K562 (cell line): ENCODE data around the gene KLHL12. TPM values are rescaled to one million over a fixed set of nuclear protein-coding genes. Genes with fewer than 3 reads are reported as not detected.

Source experiments
- BRD4 ChIP-seq: fragments of 200-600 bp; sonication (generic); IDR thresholded peaks from 2 replicates; pipeline ENCODE4 v1.6.1; 2017; ENCODE audit warnings: inconsistent platforms
- BRD9 ChIP-seq: fragments of 450-650 bp; IDR thresholded peaks from 2 replicates; pipeline ENCODE4 v1.6.1; 2018; ENCODE audit warnings: low read depth; ENCODE audit not compliant: partially characterized antibody
- CBX1 ChIP-seq: sonication (generic); IDR thresholded peaks from 2 replicates; pipeline ENCODE4 v1.6.1; 2016; ENCODE audit warnings: antibody characterized with exemption, low read depth, mild to moderate bottlenecking
- FIP1L1 ChIP-seq: fragments of 200-400 bp; formaldehyde crosslinking; IDR thresholded peaks from 2 replicates; pipeline ENCODE4 v1.6.1; 2018; ENCODE audit warnings: mild to moderate bottlenecking, low read depth, low read length; ENCODE audit not compliant: poor library complexity, severe bottlenecking
- FOXA3 ChIP-seq, 2 experiments: fragments of 450-650 bp in 1 of 2; sonication (generic) in 1 of 2; formaldehyde crosslinking; IDR thresholded peaks in 1 of 2; conservative IDR thresholded peaks in 1 of 2; 2 replicates each; pipeline versions ENCODE4 v1.4.0 to v1.8.0; 2020 to 2022; ENCODE audit warnings: mild to moderate bottlenecking in 2 of 2, missing genetic modification reagents in 1 of 2
- GABPB2 ChIP-seq: fragments of 250-450 bp; sonication (Bioruptor Pico); conservative IDR thresholded peaks from 2 replicates; pipeline ENCODE4 v1.5.1; 2021; ENCODE audit warnings: mild to moderate bottlenecking
- HDAC8 ChIP-seq: fragments of 450-650 bp; IDR thresholded peaks from 2 replicates; pipeline ENCODE4 v1.6.1; 2016; ENCODE audit warnings: mild to moderate bottlenecking, missing genetic modification characterization, moderate library complexity, missing compliant biosample characterization
- MED1 ChIP-seq: sonication (generic); formaldehyde crosslinking; IDR thresholded peaks from 2 replicates; pipeline ENCODE4 v1.8.1; 2023; ENCODE audit warnings: missing genetic modification reagents, borderline replicate concordance
- MEF2A ChIP-seq: IDR thresholded peaks from 2 replicates; pipeline ENCODE4 v1.6.1; 2011; ENCODE audit warnings: low read depth, mild to moderate bottlenecking, low read length, moderate library complexity; ENCODE audit not compliant: control insufficient read depth
- MXI1 ChIP-seq: IDR thresholded peaks from 2 replicates; pipeline ENCODE4 v1.6.1; 2011; ENCODE audit warnings: low read depth, mild to moderate bottlenecking, improper control_type of control experiment, low read length
- NR2C2 ChIP-seq, 2 experiments: fragments of 200-800 bp in 1 of 2; sonication (Bioruptor generic) in 1 of 2; sonication (generic) in 1 of 2; formaldehyde crosslinking in 1 of 2; IDR thresholded peaks; 2 replicates each; pipeline versions ENCODE4 v1.6.1 to v1.8.0; 2016 to 2022; ENCODE audit warnings: mild to moderate bottlenecking in 1 of 2, missing compliant biosample characterization in 1 of 2, missing genetic modification characterization in 1 of 2, missing genetic modification reagents in 1 of 2
- NRF1 ChIP-seq, 2 experiments: fragments of 450-650 bp; IDR thresholded peaks in 1 of 2; conservative IDR thresholded peaks in 1 of 2; 2 replicates each; pipeline ENCODE4 v1.6.1; 2014; ENCODE audit warnings: mild to moderate bottlenecking in 2 of 2
- POLR2H ChIP-seq: IDR thresholded peaks from 2 replicates; pipeline ENCODE4 v1.6.1; 2016; ENCODE audit warnings: missing genetic modification characterization, low read depth, mild to moderate bottlenecking, control low read depth, missing compliant biosample characterization, moderate library complexity
- TCF7 ChIP-seq: sonication (generic); IDR thresholded peaks from 2 replicates; pipeline ENCODE4 v1.6.1; 2016; ENCODE audit warnings: antibody characterized with exemption, borderline replicate concordance
- ZC3H4 ChIP-seq: sonication (generic); formaldehyde crosslinking; IDR thresholded peaks from 2 replicates; pipeline ENCODE4 v1.9.0; 2021; ENCODE audit warnings: missing genetic modification reagents, borderline replicate concordance
- ZNF12 ChIP-seq: sonication (generic); formaldehyde crosslinking; IDR thresholded peaks from 2 replicates; pipeline ENCODE4 v1.4.0; 2020; ENCODE audit warnings: mild to moderate bottlenecking, missing genetic modification reagents
- ZNF197 ChIP-seq: fragments of 200-800 bp; sonication (Bioruptor generic); IDR thresholded peaks from 2 replicates; pipeline ENCODE4 v1.6.1; 2016; ENCODE audit warnings: low read depth, missing genetic modification characterization, missing compliant biosample characterization
- ZNF324 ChIP-seq: fragments of 250-450 bp; sonication (Bioruptor Pico); IDR thresholded peaks from 2 replicates; pipeline ENCODE4 v1.4.0; 2020; ENCODE audit warnings: mild to moderate bottlenecking
- ZNF699 ChIP-seq: fragments of 250-450 bp; sonication (Bioruptor Pico); IDR thresholded peaks from 2 replicates; pipeline ENCODE4 v1.8.0; 2021; ENCODE audit warnings: mild to moderate bottlenecking, moderate library complexity; ENCODE audit not compliant: insufficient replicate concordance
- polyA plus RNA-seq, 8 experiments: library from polyadenylated mRNA; depleted of rRNA in 4 of 8; stranded (reverse) in 5 of 8; unstranded in 3 of 8; fragments of >200 nt; fragmentation: Nextera tagmentation in 2 of 8; fragmentation: Illumina TruSeq in 1 of 8; extraction: Ambion mirVana in 2 of 8; extraction: Trizol in 1 of 8; gene quantifications; 2 replicates each; pipeline versions ENCODE4 v1.2.1 to v1.2.3, GENCODE V29; 2011 to 2014; ENCODE audit warnings: inconsistent platforms in 1 of 8, missing spikeins in 1 of 8
- total RNA-seq, 7 experiments: library from RNA; depleted of rRNA in 6 of 7; stranded (reverse); fragments of >200 nt in 6 of 7; fragmentation: Illumina TruSeq in 2 of 7; extraction: Trizol in 2 of 7; gene quantifications; 2 replicates each; pipeline versions ENCODE4 v1.2.1 to v1.2.3, GENCODE V29; 2011 to 2021; ENCODE audit warnings: low replicate concordance in 1 of 7
- TF ChIP-seq, protein P1 (sequence below): sonication (generic); formaldehyde crosslinking; IDR thresholded peaks from 2 replicates; pipeline ENCODE4 v1.8.1; 2023; ENCODE audit warnings: mild to moderate bottlenecking, missing genetic modification reagents, moderate library complexity
- TF ChIP-seq, protein P2 (sequence below): fragments of 450-650 bp; formaldehyde crosslinking; IDR thresholded peaks from 2 replicates; pipeline ENCODE4 v1.4.0; 2022; ENCODE audit warnings: missing genetic modification characterization
- TF ChIP-seq, protein P3 (sequence below): sonication (generic); formaldehyde crosslinking; IDR thresholded peaks from 2 replicates; pipeline ENCODE4 v1.8.0; 2022; ENCODE audit warnings: missing genetic modification reagents, mild to moderate bottlenecking, borderline replicate concordance

The KLHL12 gene
- total and polyA plus RNA-seq, 9 of the 15 experiments (the other 6 are each of a cell fraction or from before 2014, with no cell fraction given), result 23.1 to 85.1 (median 35.0) TPM

DNA sequence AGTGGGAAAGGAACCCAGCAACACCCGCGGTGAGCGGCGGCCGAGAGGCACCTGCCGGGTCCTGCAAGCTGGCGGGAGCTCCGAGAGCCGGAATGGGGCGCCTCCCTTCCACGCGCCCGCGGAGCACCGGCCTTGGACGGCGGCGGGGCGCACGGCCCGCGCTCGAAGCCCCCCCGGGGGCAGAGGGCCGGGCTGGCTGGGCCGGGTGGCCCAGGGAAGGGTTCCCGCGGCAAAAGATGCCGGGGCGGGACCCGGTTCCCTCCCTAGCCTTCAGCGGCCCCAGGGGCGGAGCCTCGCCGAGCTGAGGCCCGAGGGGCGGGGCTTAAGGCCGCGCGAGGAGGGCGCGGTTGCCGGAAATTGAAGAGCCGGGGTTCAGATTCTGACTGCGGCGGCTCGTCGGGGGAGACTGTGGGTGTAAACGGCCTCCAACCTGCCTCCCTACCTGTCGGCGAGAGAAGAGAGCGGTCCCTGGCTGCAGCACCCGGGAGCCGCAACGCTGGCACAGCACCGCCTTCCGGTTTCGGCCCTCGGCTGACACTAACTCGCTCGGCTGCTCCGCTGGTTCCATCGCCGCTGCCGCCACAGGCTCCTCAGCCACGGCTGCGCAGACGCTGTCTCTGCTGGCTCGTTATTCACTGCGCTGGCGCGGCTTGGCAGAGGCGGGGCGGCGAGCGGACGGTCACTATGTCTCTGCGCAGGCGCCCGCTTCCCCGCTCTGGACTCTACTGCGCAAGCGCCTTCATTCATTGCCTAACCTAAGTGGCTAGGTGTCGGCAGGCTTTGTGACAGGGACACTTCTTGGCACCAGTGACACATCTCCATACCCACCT is 38.3 kb downstream of the KLHL12 start, which contains the start of gene RABIF (continued):
- TF ChIP-seq ZNF12 (peak; percentile 80; the same call in 1 of the 2 replicates), BRD4 (no peak), MXI1 (no peak), ZNF197 (CRISPR knock-in tag) (no peak), NR2C2 (CRISPR knock-in tag; IDR thresholded peaks at IDR 0.05) (no peak; the same call in 1 of the 2 replicates), NR2C2 (tag; IDR thresholded peaks at IDR 0.05) (0 out of 2 replicates have a peak, but pooled peaks have one; percentile 0), GABPB2 (CRISPR knock-in tag) (no peak), TCF7 (no peak), FOXA3 (CRISPR knock-in tag; conservative IDR thresholded peaks at IDR 0.05 in 1 of 2, IDR thresholded peaks at IDR 0.05 in 1 of 2) (0 out of 4 replicates have a peak, but pooled peaks of 1 of the 2 experiments have one; percentile 6), ZNF324 (CRISPR knock-in tag) (no peak), POLR2H (tag) (peak; percentile 75), MEF2A (no peak), CBX1 (peak; percentile 67), BRD9 (no peak), FIP1L1 (no peak), NRF1 (conservative IDR thresholded peaks at IDR 0.05 in 1 of 2, IDR thresholded peaks at IDR 0.05 in 1 of 2) (peak; percentile 100), ZNF699 (CRISPR knock-in tag) (no peak), ZC3H4 (CRISPR knock-in tag) (no peak), MED1 (CRISPR knock-in tag) (no peak), HDAC8 (0 out of 2 replicates have a peak, but pooled peaks have one; percentile 35)
- TF ChIP-seq, protein P1, sequence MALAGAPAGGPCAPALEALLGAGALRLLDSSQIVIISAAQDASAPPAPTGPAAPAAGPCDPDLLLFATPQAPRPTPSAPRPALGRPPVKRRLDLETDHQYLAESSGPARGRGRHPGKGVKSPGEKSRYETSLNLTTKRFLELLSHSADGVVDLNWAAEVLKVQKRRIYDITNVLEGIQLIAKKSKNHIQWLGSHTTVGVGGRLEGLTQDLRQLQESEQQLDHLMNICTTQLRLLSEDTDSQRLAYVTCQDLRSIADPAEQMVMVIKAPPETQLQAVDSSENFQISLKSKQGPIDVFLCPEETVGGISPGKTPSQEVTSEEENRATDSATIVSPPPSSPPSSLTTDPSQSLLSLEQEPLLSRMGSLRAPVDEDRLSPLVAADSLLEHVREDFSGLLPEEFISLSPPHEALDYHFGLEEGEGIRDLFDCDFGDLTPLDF (CRISPR knock-in tag), result peak; percentile 49
- TF ChIP-seq, protein P2, sequence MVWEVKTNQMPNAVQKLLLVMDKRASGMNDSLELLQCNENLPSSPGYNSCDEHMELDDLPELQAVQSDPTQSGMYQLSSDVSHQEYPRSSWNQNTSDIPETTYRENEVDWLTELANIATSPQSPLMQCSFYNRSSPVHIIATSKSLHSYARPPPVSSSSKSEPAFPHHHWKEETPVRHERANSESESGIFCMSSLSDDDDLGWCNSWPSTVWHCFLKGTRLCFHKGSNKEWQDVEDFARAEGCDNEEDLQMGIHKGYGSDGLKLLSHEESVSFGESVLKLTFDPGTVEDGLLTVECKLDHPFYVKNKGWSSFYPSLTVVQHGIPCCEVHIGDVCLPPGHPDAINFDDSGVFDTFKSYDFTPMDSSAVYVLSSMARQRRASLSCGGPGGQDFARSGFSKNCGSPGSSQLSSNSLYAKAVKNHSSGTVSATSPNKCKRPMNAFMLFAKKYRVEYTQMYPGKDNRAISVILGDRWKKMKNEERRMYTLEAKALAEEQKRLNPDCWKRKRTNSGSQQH (CRISPR knock-in tag), result no peak
- TF ChIP-seq, protein P3, sequence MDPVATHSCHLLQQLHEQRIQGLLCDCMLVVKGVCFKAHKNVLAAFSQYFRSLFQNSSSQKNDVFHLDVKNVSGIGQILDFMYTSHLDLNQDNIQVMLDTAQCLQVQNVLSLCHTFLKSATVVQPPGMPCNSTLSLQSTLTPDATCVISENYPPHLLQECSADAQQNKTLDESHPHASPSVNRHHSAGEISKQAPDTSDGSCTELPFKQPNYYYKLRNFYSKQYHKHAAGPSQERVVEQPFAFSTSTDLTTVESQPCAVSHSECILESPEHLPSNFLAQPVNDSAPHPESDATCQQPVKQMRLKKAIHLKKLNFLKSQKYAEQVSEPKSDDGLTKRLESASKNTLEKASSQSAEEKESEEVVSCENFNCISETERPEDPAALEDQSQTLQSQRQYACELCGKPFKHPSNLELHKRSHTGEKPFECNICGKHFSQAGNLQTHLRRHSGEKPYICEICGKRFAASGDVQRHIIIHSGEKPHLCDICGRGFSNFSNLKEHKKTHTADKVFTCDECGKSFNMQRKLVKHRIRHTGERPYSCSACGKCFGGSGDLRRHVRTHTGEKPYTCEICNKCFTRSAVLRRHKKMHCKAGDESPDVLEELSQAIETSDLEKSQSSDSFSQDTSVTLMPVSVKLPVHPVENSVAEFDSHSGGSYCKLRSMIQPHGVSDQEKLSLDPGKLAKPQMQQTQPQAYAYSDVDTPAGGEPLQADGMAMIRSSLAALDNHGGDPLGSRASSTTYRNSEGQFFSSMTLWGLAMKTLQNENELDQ (CRISPR knock-in tag), result no peak
